ENCODE data around the gene SIM2.

Gene SIM2

GRCh38 chr21:36709868-36710728 is 11.2 kb downstream of the SIM2 start:
- H3K27ac Mint-ChIP-seq: no peak overlapping the region
- no peaks in the 10 kb centered on the region for H3K36me3 Mint-ChIP-seq
- H3K4me3 Mint-ChIP-seq: peak overlapping the region; percentile 65
- H3K27me3 Mint-ChIP-seq: peaks cover 51% of the 10 kb centered on the region
- peaks cover 3% of the 10 kb centered on the region for H3K9me3 Mint-ChIP-seq (ENCODE audit: low read depth)
- peaks cover 42% of the 10 kb centered on the region for H3K4me1 Mint-ChIP-seq (ENCODE audit: low read depth)

GRCh38 chr21:36710729-36711048 is 11.8 kb downstream of the SIM2 start:
- Mint-ChIP-seq H3K36me3 (no peaks in the 10 kb centered on the region), H3K4me3 (no peak overlapping the region), H3K27me3 (peaks cover 51% of the 10 kb centered on the region), H3K27ac (no peak overlapping the region), H3K4me1 (ENCODE audit: low read depth) (peaks cover 36% of the 10 kb centered on the region), H3K9me3 (ENCODE audit: low read depth) (peaks cover 3% of the 10 kb centered on the region)

- Mint-ChIP-seq H3K9me3 (ENCODE audit: low read depth) (peaks cover 3% of the 10 kb centered on the region), H3K4me3 (no peak overlapping the region), H3K4me1 (ENCODE audit: low read depth) (peaks cover 13% of the 10 kb centered on the region), H3K27me3 (peaks cover 49% of the 10 kb centered on the region), H3K27ac (no peak overlapping the region), H3K36me3 (no peaks in the 10 kb centered on the region)
Measured at GRCh38 chr21:36713746-36714145, 14.8 kb downstream of the SIM2 start.

- H3K4me3 Mint-ChIP-seq: no peak overlapping the region
- peaks cover 35% of the 10 kb centered on the region for H3K27me3 Mint-ChIP-seq
- H3K9me3 Mint-ChIP-seq (ENCODE audit: low read depth): peaks cover 3% of the 10 kb centered on the region
- no peaks in the 10 kb centered on the region for H3K36me3 Mint-ChIP-seq
- no peak overlapping the region for H3K27ac Mint-ChIP-seq
- no peaks in the 10 kb centered on the region for H3K4me1 Mint-ChIP-seq (ENCODE audit: low read depth)
Measured at GRCh38 chr21:36716387-36716786, 17.5 kb downstream of the SIM2 start.

GRCh38 chr21:36716836-36717235 is 17.9 kb downstream of the SIM2 start:
- H3K27me3 Mint-ChIP-seq: peaks cover 33% of the 10 kb centered on the region
- no peaks in the 10 kb centered on the region for H3K4me1 Mint-ChIP-seq (ENCODE audit: low read depth)
- H3K27ac Mint-ChIP-seq: no peak overlapping the region
- H3K36me3 Mint-ChIP-seq: no peaks in the 10 kb centered on the region
- H3K4me3 Mint-ChIP-seq: no peak overlapping the region
- peaks cover 3% of the 10 kb centered on the region for H3K9me3 Mint-ChIP-seq (ENCODE audit: low read depth)

GRCh38 chr21:36717976-36718375 is 19.1 kb downstream of the SIM2 start:
- no peaks in the 10 kb centered on the region for H3K36me3 Mint-ChIP-seq
- H3K27ac Mint-ChIP-seq: no peak overlapping the region
- peaks cover 24% of the 10 kb centered on the region for H3K27me3 Mint-ChIP-seq
- no peaks in the 10 kb centered on the region for H3K4me1 Mint-ChIP-seq (ENCODE audit: low read depth)
- no peak overlapping the region for H3K4me3 Mint-ChIP-seq
- peaks cover 3% of the 10 kb centered on the region for H3K9me3 Mint-ChIP-seq (ENCODE audit: low read depth)

- H3K27ac Mint-ChIP-seq: no peak overlapping the region
- H3K27me3 Mint-ChIP-seq: peaks cover 20% of the 10 kb centered on the region
- H3K4me1 Mint-ChIP-seq (ENCODE audit: low read depth): no peaks in the 10 kb centered on the region
- no peak overlapping the region for H3K4me3 Mint-ChIP-seq
- no peaks in the 10 kb centered on the region for H3K36me3 Mint-ChIP-seq
- H3K9me3 Mint-ChIP-seq (ENCODE audit: low read depth): peaks cover 2% of the 10 kb centered on the region
Measured at GRCh38 chr21:36718951-36719501, 20.1 kb downstream of the SIM2 start.

GRCh38 chr21:36719614-36720013 is 20.7 kb downstream of the SIM2 start:
- peaks cover 16% of the 10 kb centered on the region for H3K27me3 Mint-ChIP-seq
- no peaks in the 10 kb centered on the region for H3K9me3 Mint-ChIP-seq (ENCODE audit: low read depth)
- H3K36me3 Mint-ChIP-seq: no peaks in the 10 kb centered on the region
- no peak overlapping the region for H3K27ac Mint-ChIP-seq
- no peak overlapping the region for H3K4me3 Mint-ChIP-seq
- H3K4me1 Mint-ChIP-seq (ENCODE audit: low read depth): no peaks in the 10 kb centered on the region

- no peaks in the 10 kb centered on the region for H3K36me3 Mint-ChIP-seq
- H3K27me3 Mint-ChIP-seq: peaks cover 6% of the 10 kb centered on the region
- no peaks in the 10 kb centered on the region for H3K9me3 Mint-ChIP-seq (ENCODE audit: low read depth)
- no peak overlapping the region for H3K4me3 Mint-ChIP-seq
- no peaks in the 10 kb centered on the region for H3K4me1 Mint-ChIP-seq (ENCODE audit: low read depth)
- no peak overlapping the region for H3K27ac Mint-ChIP-seq
Measured at GRCh38 chr21:36721817-36722216, 22.9 kb downstream of the SIM2 start.

GRCh38 chr21:36722370-36723368 is 23.8 kb downstream of the SIM2 start:
- no peak overlapping the region for H3K4me3 Mint-ChIP-seq
- H3K36me3 Mint-ChIP-seq: no peaks in the 10 kb centered on the region
- no peaks in the 10 kb centered on the region for H3K4me1 Mint-ChIP-seq (ENCODE audit: low read depth)
- H3K27me3 Mint-ChIP-seq: peaks cover 6% of the 10 kb centered on the region
- no peak overlapping the region for H3K27ac Mint-ChIP-seq
- no peaks in the 10 kb centered on the region for H3K9me3 Mint-ChIP-seq (ENCODE audit: low read depth)

GRCh38 chr21:36723371-36723881 is 24.5 kb downstream of the SIM2 start:
- Mint-ChIP-seq H3K27me3 (peaks cover 4% of the 10 kb centered on the region), H3K4me3 (no peak overlapping the region), H3K9me3 (ENCODE audit: low read depth) (no peaks in the 10 kb centered on the region), H3K36me3 (no peaks in the 10 kb centered on the region), H3K4me1 (ENCODE audit: low read depth) (no peaks in the 10 kb centered on the region), H3K27ac (no peak overlapping the region)

GRCh38 chr21:36724660-36725059 is 25.7 kb downstream of the SIM2 start:
- Mint-ChIP-seq H3K9me3 (ENCODE audit: low read depth) (no peaks in the 10 kb centered on the region), H3K36me3 (no peaks in the 10 kb centered on the region), H3K4me3 (no peak overlapping the region), H3K4me1 (ENCODE audit: low read depth) (no peaks in the 10 kb centered on the region), H3K27ac (no peak overlapping the region), H3K27me3 (peaks cover 6% of the 10 kb centered on the region)

- no peaks in the 10 kb centered on the region for H3K9me3 Mint-ChIP-seq (ENCODE audit: low read depth)
- H3K27ac Mint-ChIP-seq: no peak overlapping the region
- no peak overlapping the region for H3K4me3 Mint-ChIP-seq
- H3K4me1 Mint-ChIP-seq (ENCODE audit: low read depth): no peaks in the 10 kb centered on the region
- H3K36me3 Mint-ChIP-seq: no peaks in the 10 kb centered on the region
- H3K27me3 Mint-ChIP-seq: peaks cover 12% of the 10 kb centered on the region
Measured at GRCh38 chr21:36725793-36726386, 27.0 kb downstream of the SIM2 start.

GRCh38 chr21:36727866-36728265 is 29.0 kb downstream of the SIM2 start:
- Mint-ChIP-seq H3K36me3 (no peaks in the 10 kb centered on the region), H3K4me3 (no peak overlapping the region), H3K4me1 (ENCODE audit: low read depth) (no peaks in the 10 kb centered on the region), H3K27ac (no peak overlapping the region), H3K9me3 (ENCODE audit: low read depth) (no peaks in the 10 kb centered on the region), H3K27me3 (peaks cover 11% of the 10 kb centered on the region)
